Body of pancreas (tissue), 4 donors: ENCODE measurements around the gene CCL18.
"Not testable (repeated sequence)": the region's sequence is repeated elsewhere in the genome, so short reads cannot be mapped to it uniquely, and the experiment has no call there.

Experiments used
- CTCF ChIP-seq, 7 experiments: fragments of 450-650 bp in 4 of 7; fragments of 200-600 bp in 3 of 7; sonication (generic) in 3 of 7; IDR thresholded peaks; one replicate each; pipeline ENCODE4 v1.5.1; 2016 to 2019; ENCODE audit warnings: antibody characterized with exemption in 7 of 7
- POLR2A ChIP-seq, 3 donors: fragments of 450-650 bp; IDR thresholded peaks; one replicate each; pipeline ENCODE4 v1.6.1; 2016; ENCODE audit warnings: antibody characterized with exemption in 3 of 3, mild to moderate bottlenecking in 2 of 3

GRCh38 chr17:36104246-36104645 lies 40.2 kb downstream of the CCL18 start:
- not testable (repeated sequence) for TF ChIP-seq CTCF, POLR2A (IDR thresholded peaks at IDR 0.05)
